ENCODE measurements around the gene SAMD11.

The SAMD11 gene

DNA sequence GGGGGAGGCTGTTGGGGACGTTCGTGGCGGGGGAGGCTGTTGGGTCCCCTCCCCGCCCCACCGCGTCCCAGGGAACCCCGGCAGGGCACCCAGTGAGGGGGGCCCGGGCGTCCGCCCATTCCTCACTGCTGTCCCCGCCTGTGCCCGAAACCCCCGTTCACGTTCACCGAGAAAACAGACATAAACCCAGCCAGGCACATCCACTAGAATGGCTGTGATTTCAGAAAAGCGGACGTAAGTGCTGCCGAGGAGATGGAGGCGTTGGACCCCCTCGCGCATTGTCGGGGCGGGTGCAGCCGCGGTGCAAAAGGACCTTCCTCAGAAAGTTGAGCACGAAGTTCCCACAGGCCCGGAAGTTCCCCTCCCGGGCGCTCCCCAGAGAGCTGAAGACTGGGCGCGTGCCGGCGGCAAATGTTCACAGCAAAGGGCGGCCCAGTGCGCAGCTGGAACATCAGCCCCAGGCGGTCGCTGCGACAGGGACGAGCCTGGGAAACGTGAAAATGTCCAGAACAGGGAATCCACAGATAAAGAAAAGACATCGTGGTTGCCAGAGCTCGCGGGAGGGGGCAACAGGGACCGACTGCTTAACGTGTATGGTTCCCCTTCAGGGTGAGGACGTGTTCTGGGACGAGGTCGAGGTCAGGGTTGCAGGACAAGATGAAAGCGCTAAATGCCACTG is 18.5 kb upstream of the SAMD11 start:
- DNase-seq = peak; percentile 64

DNA sequence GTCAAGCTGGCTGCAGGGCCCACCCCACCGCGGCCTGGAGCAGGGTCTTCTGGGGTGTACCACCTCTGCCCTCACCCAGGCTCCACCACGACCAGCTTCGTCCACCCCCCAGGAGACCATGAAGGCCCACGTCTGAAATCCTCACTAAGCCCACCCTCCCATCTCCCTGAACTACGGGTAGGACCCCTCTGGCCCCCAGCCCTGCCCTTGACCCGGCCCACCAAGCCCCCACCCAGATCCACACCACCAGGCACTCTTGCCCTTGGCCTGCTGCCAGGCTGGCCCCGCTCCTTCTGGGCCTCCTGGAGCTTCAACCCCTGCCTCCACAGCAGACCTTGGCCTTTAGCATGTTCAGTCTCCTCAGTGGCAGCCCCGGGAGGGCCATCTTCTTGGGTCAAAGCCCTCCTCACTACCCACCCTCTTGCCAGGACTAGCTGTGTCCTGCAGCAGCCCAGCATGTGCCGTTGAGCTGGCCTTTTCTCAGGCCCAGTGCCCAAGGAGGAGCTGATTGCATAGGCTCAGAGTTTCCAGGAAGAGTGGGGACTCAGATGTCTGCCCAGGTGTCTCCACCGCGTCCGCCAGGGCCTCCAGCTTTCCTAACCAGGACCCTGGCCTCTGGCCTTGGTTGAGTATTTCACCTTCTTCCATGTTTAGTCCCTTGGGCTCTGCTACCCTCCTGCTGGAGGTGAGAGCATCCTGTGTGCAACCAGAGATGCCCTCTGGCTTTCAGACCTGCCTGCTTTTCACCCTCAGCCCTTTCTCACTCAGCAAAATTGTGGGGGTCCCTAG is 17.7 kb upstream of the SAMD11 start:
- no peak for DNase-seq

DNA sequence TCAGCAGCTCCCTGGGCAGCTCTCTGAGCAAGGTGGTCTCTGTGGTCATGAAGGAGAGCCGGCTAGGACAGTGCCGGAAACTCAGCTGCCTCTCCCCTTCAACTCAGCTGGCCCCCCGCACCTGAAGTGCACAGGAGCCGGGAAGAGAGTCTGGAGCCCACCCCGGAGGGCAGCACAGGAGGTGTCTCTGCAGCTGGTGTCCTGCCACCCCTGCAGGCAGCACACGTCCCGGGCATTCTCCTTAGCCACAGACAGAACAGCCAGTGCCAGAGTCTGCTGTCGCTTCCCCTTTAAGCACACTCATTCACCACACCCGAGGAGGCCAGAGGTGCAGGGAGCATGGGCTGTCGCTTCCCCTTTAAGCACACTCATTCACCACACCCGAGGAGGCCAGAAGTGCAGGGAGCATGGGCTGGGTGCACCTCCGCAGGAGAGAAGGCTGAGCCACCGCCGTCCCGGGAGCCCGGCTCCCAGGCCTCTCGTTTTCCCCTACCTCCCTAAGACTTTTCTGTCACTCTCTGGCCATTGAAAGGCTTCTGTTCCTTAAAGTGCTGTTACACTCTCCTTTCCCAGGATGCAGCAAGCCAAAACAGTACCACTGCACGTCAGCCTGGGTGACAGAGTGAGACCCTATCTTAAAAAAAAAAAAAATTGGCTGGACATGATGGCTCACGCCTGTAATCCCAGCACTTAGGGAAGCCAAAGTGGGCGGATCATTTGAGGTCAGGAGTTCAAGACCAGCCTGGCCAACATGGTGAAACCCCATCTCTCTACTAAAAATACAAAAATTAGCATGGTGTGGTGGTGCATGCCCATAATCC is 16.9 kb upstream of the SAMD11 start:
- DNase-seq = peak; percentile 75

DNA sequence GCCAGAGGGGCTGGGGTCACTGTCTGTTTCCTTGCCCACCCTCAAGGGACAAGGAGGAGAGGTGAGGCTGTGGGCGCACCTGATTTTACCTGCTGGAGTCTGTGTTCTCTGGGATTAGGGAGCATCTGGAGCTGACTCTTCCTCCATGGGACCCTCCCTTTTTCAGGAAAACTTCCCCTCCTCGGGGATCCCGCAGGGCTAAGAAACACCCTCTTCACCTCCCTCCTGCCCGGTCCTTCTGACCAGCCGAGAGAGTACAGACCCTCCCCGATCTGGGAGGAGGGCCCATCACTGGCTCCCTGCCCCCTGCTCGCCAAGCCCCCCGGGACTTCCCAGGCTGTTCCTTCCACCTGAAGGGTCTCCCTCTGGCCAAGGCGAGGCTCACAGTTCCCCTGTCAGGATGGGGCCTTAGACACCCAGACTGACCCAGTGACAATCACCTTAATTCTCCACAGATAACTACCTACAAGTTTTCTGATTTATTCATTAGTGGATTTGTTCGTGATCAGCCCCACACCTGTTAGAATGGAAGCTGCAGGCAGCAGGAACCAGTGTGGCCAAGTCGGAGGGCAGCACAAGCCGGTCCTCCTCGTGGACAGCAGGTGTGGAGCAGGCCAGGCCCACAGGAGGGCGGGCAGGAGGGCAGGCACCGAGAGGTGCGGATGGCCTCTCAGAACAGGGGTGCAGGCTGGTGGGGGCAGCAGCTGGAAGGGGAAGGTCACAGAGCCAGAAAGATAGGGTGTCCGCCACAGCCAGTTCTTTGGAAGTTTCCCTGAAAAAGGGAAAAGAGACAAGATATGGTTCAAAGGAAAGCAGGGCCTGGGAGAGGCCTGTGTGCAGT is 15.9 kb upstream of the SAMD11 start:
- DNase-seq = no peak

DNA sequence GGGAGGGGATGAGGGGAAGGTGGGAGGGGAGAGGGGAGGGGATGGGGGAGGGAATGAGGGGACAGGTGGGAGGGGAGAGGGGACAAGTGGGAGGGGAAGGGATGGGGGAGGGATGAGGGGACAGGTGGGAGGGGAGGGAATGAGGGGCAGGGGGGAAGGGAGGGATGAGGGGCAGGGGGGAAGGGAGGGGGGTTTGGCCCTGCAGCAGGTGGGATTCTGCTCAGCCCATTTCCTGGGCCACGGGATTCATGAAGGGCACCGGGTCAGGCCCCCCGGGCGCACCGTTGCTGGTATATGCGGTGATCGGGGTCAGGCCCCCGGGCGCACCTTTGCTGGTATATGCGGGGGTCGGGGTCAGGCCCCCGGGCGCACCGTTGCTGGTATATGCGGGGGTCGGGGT is 15.1 kb upstream of the SAMD11 start:
- DNase-seq = no peak

DNA sequence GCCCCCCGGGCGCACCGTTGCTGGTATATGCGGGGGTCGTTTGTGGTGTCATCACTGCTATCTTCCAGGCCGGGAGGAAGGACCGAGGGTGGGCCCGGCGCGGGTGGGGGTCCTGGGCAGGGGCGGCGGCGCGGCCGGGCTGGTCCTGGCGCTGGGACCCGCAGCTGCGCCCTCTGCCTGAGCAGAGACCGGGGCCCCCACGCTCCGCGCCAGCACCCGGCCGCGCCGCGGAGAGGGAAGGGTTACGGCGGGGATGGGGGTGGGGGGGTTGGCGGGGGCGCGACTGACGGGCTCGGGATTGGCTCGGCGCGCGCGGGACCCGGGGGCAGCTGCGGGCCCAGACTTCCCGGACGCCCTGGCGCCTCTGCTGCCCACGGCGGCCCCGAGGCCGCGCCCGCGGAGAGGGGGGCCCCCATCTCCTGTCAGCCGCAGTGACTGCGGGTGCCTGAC is 13.8 kb upstream of the SAMD11 start:
- peak; percentile 39 for DNase-seq

DNA sequence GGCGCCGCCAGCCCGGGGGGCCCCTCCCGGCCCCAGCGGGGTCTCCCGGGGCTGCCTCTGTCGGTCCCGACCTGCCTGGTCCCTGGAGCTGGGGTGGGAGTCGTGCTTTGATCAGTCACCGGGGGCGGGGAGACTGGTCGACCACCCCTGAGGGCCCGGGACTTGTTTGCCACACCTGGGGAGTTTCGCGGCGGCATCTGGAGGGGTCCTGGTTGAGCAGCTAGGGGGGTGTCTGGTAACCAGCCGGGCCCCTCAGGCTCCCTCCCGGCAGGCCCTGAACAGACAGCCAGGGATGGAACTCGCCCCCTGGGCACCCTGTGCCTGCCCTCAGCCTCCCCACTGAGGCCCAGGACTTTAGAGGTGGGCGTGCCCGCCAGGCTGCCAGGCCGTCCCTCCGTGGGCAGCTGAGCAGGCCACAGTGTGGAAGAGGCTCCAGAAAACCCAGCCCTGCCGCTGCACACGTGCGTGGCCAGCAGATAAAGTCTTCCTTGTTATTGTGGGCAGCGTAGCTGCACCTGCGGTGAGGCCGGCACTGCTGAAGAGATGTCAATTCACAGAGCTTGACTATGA is 13.3 kb upstream of the SAMD11 start:
- no peak for DNase-seq

DNA sequence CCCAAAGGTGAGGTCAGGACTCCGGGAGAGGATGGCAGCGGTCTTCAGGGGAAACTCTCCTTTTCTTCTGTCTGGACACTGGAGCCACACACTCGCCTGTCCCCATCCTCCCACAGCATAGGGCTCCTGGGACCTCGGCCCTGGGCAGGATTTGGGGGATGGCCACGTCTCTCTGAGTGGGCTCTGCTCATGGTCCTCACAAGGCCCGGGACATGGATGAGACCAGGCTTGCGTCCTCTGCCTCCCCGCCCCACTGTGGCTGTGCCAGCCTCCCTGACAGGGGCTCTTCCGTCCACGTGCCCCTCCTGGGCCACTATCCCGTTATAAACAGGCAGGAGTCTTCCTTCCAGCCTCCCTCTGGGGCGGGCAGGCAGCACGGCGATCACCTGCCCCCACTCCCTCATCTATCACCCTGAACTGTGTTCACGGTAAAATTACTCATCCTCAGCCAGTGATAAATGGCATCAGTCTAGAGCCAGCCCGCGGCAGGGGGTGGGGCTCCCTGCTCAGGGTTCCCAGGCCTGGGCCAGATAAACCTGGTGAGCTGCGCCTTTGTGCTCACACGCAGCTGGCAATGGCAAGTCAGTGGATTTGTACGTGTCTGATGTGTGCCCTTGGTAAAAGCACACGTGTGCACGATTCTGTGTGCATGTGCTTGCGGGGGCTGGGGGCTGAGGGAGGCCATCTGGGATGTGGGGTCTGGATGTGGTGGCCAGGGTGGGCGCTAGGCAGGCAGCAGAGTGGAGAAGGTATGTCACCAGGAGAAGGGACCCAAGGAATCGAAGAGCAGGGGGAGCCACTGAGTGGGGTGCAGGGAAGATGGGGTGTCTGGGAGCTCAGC is 12.6 kb upstream of the SAMD11 start:
- DNase-seq = peak; percentile 84

DNA sequence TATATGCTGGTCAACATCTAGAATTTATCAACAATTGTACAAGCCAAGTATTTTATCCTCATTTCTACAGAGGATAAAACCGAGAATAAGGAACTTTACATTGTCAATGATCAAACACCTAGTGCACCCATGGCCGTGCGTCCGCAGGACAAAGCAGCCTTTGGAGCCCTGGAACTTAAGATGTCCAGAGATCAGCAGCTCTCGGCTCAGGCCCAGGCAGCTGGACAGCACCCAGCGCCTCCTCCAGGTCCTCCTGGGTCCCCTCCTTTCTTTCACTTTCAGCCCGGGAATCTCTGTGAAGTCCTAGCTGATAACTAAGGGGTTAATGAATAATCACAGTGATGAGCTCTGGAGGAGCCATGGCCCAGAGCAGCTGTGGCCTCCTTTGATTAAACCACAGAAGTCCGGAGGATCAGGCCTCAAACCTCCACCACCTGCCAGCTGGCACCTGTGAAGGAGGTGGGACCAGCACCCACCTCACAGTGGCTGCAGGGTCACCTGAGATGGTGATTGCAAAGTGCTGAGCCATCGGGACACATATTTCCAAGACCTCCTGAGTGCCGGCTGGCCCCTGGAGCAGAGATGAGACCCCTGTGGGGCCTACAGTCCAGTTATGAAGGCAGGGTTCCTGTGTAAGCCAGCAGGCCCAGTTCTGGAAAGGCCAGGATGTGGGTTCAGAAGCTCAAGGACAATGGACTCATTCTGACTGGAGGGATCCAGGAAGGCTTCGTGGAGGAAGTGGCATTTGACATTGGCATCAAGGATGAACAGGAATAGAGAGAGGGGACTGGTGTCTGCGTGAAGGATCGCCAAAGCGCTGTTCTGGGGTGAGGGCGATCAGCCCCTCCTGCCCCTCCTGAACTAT is 11.6 kb upstream of the SAMD11 start:
- no peak for DNase-seq

DNA sequence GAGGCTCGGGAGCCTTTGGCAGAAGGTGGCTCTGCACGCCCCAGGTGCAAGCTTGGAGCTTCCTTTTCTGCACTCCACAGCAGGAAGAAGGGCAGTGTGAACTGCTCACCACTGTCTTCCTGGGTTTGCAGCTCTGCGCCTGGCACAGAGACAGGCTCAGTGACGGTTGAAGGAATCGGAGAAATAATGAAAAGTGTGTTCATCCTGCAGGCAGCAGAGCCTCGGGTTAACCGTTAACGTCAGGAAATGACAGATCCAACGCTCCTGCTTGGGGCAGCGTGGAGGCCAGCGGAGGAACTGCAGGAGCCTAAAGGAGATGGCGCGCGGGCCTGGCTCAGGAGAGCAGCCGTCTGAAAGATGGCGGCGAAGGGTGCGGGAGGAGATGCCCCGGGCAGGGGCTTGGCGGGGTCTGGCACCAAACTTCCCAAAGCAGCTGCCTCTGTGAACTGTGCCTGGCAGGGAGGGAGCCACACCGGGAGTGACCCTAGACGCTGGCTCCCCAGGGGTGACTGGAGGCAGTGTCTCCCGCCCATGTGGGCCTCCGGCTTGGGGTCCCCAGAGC is 10.9 kb upstream of the SAMD11 start:
- peak; percentile 45 for DNase-seq

DNA sequence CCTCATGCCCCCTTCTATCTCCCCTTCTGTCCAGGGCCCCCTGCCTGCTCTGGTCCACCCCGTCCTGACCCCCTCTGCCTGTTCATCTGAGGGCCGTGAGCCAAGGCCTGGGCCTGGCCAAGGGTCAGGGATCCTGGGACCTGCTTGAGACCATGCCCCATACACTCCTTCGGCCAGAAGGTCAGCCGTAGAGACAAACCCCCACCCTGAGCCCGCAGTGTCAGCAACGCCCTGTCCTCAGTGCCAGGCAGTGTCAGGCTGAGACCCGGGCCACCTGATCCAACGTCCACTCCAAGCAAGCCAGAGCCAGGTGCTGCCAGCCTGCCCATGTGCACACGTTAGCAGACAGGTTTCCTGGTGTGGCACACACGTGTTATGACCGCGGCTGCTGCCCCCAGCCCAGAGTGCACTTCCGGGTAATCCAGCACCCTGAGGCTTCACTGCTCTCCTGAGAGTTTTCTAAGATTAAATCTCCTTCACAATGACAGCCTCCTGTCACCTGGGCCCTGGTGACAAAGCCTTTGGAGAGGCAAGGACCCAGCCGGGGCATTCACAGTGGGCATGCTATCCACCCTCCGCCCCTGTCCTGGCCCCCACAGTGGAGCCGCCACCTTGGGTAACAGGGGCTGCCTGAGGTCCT is 10.1 kb upstream of the SAMD11 start:
- no peak for DNase-seq

DNA sequence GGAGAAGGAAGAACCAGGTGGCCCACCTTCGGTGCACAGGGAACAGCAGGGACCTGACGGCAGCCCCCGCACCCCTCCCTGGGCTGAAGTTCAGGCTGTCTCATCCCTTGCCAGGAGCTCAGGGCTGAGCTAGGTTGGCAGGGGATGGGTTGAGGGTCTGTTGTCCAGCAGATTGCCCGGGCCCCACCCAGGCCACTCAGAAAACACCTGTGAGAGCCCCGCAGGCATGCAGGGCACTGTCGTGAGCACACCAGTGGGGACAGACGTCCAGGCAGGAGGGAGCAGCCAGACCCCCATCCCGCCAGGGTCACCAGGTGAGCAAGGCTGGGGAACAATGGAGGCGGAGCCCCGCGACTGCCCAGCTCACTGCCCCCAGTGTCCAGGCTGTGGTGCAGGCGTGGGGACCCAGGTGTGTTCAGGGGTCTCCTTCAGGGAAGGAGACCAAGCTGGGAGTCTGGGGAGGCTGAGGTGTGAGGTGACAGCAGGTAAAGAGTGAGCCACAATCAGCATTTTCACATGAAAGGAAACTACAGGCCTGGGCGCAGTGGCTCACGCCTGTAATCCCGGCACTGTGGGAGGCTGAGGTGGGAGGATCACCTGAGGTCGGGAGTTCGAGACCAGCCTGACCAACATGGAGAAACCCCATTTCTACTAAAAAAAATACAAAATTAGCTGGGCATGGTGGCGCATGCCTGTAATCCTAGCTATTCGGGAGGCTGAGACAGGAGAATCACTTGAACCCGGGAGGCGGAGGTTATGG is 9.4 kb upstream of the SAMD11 start:
- no peak for DNase-seq

DNA sequence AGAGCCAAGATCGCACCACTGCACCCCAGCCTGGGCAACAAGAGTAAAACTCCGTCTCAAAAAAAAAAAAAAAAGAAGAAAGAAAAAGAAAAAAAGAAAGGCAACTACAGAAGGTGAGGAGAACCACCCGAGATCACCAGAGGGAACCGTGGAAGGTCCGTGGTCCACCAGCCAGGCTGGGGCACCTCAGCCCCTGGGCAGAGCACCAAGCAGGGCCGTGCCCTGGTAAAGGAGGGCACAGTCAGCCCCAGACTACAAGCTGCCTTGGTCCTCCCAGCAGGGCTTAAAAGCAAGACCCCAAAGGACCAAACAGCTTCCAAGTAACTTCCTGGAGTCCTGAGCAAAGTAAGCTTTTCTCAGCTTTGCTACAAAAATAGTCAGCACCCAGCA is 8.8 kb upstream of the SAMD11 start:
- DNase-seq = no peak

DNA sequence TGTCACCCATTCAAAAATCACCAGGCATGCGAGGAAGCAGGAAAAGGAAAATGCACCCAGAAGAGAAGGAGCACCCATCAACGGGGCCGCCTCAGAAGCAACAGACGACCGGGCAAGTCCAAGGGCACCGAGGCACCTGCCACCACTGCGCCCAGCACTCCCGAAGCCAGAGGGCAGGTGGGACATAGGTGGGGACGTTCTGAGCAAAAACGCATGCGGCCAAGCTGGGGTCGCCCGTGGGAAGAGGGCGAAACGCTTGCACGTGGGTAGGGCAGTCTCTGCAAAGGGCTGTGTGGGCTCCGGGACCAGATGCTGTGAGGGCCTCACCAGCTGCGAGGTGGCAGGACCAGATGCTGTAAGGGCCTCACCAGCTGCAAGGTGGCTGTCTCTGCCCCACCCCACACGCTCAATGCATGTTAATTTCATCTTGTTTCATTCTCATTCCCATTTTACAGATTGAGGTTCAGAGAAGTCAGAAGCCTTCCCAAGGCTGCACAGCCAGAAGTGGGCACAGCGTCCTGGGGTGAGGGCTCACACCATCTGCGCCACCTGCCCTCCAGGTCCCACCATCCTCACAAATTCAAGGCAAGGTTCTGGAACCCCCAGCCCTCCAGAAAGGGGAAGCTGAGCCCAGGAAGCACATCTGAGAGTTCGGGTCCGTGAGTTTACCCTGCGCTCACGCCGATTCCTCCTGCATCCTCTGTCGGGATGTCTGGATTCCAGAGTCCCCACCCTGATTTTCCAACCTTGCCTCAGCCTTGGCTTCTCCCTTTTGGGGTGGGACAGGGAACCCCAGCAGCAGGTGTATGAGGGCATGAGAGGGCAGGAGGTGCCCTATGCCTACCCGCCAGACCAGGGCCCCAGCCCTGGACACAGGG is 8.2 kb upstream of the SAMD11 start:
- no peak for DNase-seq

DNA sequence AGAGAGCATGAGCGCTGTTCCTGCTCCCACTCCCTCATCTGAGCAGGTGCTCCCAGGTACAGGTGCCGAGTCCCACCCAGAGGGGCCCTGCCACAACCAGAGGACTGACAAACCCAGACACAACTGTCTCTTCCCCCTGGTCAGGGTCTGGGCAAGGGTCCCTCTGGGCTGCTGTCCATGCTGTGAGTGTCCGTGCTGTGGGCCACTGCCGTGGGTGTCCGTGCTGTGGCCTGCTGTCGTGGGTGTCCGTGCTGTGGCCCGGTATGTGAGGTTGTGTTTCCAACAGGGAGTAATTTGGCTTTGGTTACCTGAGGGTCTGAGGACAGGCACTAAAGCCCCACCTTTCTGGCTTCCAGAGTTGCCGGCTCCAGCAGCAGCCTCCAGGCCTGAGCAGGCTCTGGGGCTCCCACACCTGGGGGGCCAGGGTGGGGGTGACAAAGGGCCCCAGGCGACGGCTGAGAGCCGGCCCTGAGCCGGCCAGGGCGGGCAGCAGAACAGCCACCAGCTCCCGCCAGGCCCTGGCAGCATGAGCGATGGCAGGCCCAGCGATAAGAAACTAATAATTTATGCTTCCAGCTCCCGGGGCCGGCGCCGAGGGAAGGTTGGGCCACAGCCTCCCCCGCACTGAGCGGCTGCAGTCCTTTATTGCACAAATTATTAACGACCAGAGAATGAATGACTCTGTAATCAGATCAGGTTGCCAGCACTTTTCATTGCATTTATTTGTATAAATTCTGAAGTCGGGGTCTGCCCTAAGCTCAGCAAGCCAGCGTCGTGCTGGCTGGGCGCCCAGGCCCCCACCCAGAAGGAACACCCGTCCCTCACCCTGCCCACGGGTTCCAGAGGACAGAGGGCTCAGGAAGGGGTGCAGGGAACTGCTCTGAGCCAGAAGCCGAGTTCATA is 7.3 kb upstream of the SAMD11 start:
- DNase-seq = no peak

DNA sequence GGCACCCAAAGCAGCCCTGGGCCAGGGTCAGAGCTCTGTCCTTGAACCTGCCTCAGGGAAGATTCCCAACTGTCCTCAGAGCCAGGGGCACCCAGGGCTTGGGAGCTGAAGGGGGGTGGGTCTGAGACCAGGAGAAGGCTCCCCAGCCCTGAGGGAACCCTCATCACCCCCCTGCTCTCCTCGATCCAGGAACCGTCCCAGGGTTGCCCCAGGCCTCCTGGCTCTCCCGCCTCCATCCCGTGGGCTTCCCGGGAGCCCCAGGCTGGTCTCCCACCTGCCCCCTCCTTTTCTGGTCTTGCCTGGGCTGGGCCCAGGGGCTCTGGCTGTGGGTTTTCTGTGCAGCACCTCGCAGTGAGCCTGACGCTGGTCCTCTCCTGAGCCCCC is 6.7 kb upstream of the SAMD11 start:
- DNase-seq = no peak

Data from fibroblast of skin of right biceps (primary cell).